GM10248 (cell line): ENCODE measurements around the gene CEP120.

ENCODE experiments used
- CTCF ChIA-PET: fragments of 300-600 bp; sonication (Branson Sonifier 250); formaldehyde crosslinking; extraction: SDS; loops from one replicate; lab custom pipeline; 2021; ENCODE audit warnings: antibody characterized with exemption; lab: Yijun Ruan, JAX
- POLR2A ChIA-PET: fragments of 350-650 bp; sonication (Branson Sonifier 250); formaldehyde crosslinking; extraction: SDS; loops from one replicate; lab custom pipeline; 2020; ENCODE audit warnings: antibody characterized with exemption; lab: Yijun Ruan, JAX
- DNase-seq: peaks from one replicate; pipeline ENCODE4 v3.0.0; 2012; ENCODE audit errors: extremely low spot score
- TF ChIP-seq, protein P1 (sequence below): IDR thresholded peaks from 2 replicates; pipeline ENCODE4 v1.5.1; 2012; ENCODE audit warnings: mild to moderate bottlenecking, low read depth; ENCODE audit errors: extremely low read depth, missing control alignments, control extremely low read depth

Gene CEP120

DNA sequence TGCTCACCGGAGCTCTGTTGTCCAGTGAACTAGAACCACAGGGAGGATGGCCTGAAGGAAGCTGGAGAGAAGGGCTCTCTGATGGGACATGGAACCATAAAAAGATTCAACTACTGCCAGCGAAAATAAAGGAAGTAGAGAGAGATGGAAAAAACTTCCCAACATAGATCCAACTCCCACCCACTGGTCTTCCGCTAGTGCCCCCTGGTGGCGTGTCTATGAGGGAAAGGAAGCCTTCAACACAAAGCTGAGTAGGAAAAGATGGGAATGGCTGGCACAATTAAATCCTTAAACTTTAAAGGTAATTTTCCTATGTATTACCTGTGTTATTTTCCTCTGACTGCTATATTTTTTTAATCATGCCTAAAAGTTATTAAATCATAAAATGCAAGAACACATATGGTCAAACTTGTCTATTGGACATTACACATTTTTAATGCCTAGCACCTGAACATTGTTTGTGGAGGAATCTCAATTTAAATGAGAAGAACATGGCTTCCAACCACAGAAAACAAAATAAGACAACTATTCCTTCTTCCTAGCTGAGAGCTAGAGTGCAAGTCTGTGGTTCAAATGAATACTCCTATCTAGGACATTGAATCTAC is 51.5 kb downstream of the CEP120 start:
- TF ChIP-seq, protein P1, sequence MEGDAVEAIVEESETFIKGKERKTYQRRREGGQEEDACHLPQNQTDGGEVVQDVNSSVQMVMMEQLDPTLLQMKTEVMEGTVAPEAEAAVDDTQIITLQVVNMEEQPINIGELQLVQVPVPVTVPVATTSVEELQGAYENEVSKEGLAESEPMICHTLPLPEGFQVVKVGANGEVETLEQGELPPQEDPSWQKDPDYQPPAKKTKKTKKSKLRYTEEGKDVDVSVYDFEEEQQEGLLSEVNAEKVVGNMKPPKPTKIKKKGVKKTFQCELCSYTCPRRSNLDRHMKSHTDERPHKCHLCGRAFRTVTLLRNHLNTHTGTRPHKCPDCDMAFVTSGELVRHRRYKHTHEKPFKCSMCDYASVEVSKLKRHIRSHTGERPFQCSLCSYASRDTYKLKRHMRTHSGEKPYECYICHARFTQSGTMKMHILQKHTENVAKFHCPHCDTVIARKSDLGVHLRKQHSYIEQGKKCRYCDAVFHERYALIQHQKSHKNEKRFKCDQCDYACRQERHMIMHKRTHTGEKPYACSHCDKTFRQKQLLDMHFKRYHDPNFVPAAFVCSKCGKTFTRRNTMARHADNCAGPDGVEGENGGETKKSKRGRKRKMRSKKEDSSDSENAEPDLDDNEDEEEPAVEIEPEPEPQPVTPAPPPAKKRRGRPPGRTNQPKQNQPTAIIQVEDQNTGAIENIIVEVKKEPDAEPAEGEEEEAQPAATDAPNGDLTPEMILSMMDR, result peak; percentile 31
- POLR2A ChIA-PET, result no interaction called here
- no peak for DNase-seq
- CTCF ChIA-PET, result interaction anchor here (0.7 to 2.2 kb wide), 5 partner anchors 9 to 473 kb away, joined by 3 to 12 read pairs (median 3); no protein-coding TSS in a partner anchor

DNA sequence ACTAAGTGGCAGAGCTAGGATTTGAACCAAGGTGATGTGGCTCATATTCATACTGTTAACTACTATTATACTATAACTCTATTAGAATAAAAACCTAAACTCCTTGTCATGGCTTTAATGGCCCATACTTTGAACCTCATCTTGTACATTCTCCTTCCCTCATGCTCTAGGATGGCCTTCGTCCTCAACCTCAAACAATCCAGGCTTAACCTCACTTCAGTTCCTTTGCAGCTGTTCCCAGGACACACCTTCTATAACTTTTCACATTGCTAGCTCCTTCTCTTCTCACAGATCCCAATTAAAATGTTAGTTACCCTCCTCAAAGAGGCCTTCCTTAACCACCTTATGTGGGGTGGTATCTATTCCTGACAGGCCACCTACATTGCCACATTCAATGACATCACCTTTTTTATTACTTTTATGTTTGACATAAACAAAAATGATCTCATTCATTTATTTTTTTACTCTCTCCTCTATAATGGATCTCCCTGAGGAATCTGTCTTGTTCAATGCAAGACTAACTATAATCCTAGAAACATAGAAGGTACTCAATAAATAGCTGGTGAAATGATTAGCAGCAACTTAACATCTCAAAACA is 53.7 kb downstream of the CEP120 start:
- ChIA-PET CTCF (interaction anchor here (1.1 to 1.5 kb wide), 3 partner anchors 7 to 16 kb away, joined by 3 read pairs; no protein-coding TSS in a partner anchor), POLR2A (no interaction called here)
- DNase-seq, result no peak
- TF ChIP-seq, protein P1, result no peak

DNA sequence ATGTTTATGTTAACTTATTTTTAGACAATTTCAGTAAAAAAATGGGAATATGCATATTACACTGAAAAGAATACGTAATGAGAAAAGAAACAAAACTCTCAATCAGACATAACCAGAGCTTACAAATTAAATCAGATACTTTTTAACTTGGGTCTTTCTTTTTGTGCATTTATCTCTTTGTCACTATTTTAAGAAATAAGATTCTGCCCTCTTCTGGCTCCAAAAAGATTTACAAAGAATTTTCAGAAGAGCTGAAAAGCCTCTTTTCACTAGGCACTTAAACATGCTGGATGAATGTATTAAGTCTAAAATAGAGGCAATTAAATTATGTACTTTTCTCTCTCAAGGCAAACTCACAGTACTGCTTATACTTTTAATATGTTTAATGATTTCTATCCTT is 55.5 kb downstream of the CEP120 start:
- ChIA-PET POLR2A (no interaction called here), CTCF (interaction anchor here (0.8 to 2.9 kb wide), 7 partner anchors 8 to 852 kb away, joined by 3 to 11 read pairs (median 6); partner anchors contain the start of gene CEP120)
- TF ChIP-seq, protein P1, result no peak
- DNase-seq, result no peak

DNA sequence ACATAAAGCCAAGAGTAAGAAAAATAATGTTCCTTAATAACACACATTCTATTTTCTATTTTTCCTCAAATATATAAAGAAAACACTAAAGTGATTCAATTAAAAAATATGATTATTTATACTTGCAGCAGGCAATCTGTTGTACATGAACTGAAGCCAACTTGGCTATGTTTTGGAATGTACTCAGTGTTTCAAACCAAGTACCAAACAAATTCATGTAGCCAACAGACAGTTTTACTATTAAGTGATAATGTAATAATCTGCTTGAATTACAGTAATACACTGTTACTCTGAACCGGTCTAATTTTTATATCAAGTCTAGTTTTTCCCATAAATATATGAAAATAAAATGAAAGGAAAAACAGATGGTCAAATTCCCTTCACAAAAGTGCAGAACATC is 58.0 kb downstream of the CEP120 start:
- DNase-seq, result no peak
- CTCF ChIA-PET, result no interaction called here
- POLR2A ChIA-PET, result no interaction called here
- TF ChIP-seq, protein P1, result no peak

DNA sequence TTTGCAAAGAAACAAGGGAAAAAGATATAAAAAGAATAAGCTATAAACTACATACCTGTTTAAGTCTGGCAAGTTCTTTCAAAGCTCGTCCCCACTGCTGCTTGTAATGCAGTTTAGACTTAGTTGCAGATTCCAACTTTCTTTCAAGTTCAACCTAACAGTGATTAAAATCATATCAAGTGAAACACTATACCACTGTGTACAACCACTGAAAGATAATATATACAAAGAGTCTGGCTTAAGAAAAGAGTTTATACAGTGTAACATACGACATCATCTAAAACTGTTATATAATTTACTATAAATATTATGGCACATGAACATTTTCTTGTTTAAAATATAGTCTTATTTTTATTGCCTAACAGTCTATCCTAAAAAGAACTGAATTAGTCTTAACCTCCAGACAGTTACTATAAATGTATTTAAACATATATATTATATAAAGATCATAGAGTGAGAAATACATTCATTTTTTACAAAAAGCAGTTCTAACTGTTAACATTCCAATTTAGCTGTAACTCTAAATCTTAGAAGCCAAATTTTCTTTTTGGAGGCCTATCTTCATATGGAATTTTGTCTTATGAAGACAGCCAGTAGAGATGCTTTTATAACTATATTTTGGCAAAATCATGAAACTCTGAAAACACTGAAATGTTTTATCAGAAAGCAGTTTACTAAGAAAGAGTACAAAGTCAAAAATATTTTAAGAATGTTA is 58.6 kb downstream of the CEP120 start:
- POLR2A ChIA-PET, result no interaction called here

DNA sequence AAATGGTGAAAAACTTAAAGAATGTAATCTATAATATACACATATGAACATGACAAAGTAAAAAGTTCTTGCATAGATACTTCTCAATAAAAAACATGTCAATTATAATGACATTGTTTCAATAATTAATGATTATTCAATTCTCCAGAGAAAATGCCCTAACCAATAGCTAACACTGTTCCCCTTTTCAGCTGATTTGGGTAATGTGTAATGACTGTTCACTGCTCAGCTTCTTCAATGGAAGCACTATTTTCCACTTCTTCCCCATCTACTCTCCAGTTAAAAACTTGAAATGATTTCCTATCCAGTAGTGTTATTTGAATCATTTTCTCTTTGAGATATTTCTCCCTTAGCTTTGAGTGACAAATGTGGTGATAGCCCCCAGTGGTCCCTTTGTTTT is 62.3 kb downstream of the CEP120 start:
- TF ChIP-seq, protein P1, result no peak
- no peak for DNase-seq
- CTCF ChIA-PET, result interaction anchor here (0.9 to 1.9 kb wide), 2 partner anchors 12 to 250 kb away, joined by 3 to 5 read pairs; no protein-coding TSS in a partner anchor
- POLR2A ChIA-PET, result interaction anchor here (0.6 kb wide), 1 partner anchor 244 kb away, joined by 3 read pairs; no protein-coding TSS in a partner anchor

More for the DNA sequence above, 58.6 kb downstream of the CEP120 start:
- no peak for DNase-seq
- TF ChIP-seq, protein P1, result no peak
- CTCF ChIA-PET, result no interaction called here
